K562 (cell line): ENCODE measurements around the gene CCDC141. TPM values are rescaled to one million over a fixed set of nuclear protein-coding genes. Genes with fewer than 3 reads are reported as not detected.

Experiments used
- ATAC-seq: fragments of 200-7000 bp; cut with Tn5 transposase; 3 replicates; pipeline ENCODE4 v1.9.1; 2020; ENCODE audit warnings: moderate library complexity
- BruUV-seq: library from RNA; stranded (reverse); fragments of 400-500 nt; replicated peaks from 2 replicates; lab custom pipeline; 2021; lab: Mats Ljungman, UMichigan
- CTCF ChIA-PET: fragments of 300-600 bp; formaldehyde crosslinking; extraction: SDS; loops from one replicate; lab custom pipeline; 2021; ENCODE audit warnings: low intra/inter-chr PET ratio; lab: Yijun Ruan, JAX
- POLR2A ChIA-PET: fragments of 300-600, 350-650 bp; sonication (Branson Sonifier 250); formaldehyde crosslinking; extraction: SDS; loops from one replicate; lab custom pipeline; 2021; ENCODE audit warnings: antibody characterized with exemption, inconsistent platforms; lab: Yijun Ruan, JAX
- DNase-seq, 4 experiments: peaks; one replicate each; pipeline versions ENCODE4 v3.0.0 to v3.0.0-alpha.2; 2011 to 2018; ENCODE audit warnings: low spot score in 3 of 4, mixed read lengths in 3 of 4; ENCODE audit errors: extremely low read depth in 1 of 4
- FAIRE-seq: peaks from 2 replicates; lab custom pipeline; 2011; peaks lifted over from hg19 to GRCh38; lab: Jason Lieb, UNC
- H2AFZ ChIP-seq: 2 replicates; pipeline ENCODE4 v1.6.0; 2011; ENCODE audit warnings: low read depth, low read length, control low read depth, inconsistent platforms
- H3K27ac ChIP-seq: fragments of 200-600 bp; 3 replicates; pipeline ENCODE4 v1.8.0; 2011; ENCODE audit warnings: low read depth, mild to moderate bottlenecking, control low read depth, inconsistent platforms, low read length, moderate library complexity, mixed read lengths; ENCODE audit errors: extremely low read depth
- H3K27me3 ChIP-seq, 2 experiments: fragments of 300-600 bp in 1 of 2; 2 replicates in 1 of 2; 3 replicates in 1 of 2; pipeline versions ENCODE4 v1.6.0 to v1.8.0; 2011; ENCODE audit warnings: inconsistent platforms in 2 of 2, low read length in 2 of 2, mild to moderate bottlenecking in 1 of 2, mixed read lengths in 1 of 2, moderate library complexity in 1 of 2; ENCODE audit not compliant: control insufficient read depth in 2 of 2, insufficient read depth in 2 of 2
- H3K36me3 ChIP-seq: fragments of 300-600 bp; 3 replicates; pipeline ENCODE4 v1.8.0; 2011; ENCODE audit warnings: mild to moderate bottlenecking, low read length, inconsistent platforms; ENCODE audit not compliant: control insufficient read depth, insufficient read depth
- H3K4me1 ChIP-seq, 2 experiments: fragments of 200-600 bp in 1 of 2; replicated peaks in 1 of 2; 2 replicates in 1 of 2; 3 replicates in 1 of 2; pipeline versions ENCODE4 v1.5.1 to v1.8.0; 2011; ENCODE audit warnings: inconsistent platforms in 2 of 2, low read length in 2 of 2, mild to moderate bottlenecking in 1 of 2, mixed read lengths in 1 of 2, moderate library complexity in 1 of 2; ENCODE audit not compliant: control insufficient read depth in 2 of 2, insufficient read depth in 2 of 2
- H3K4me2 ChIP-seq: 2 replicates; pipeline ENCODE4 v1.6.1; 2011; ENCODE audit warnings: low read length, control low read depth, inconsistent platforms, mixed read lengths; ENCODE audit not compliant: insufficient read depth
- H3K4me3 ChIP-seq: fragments of 200-600 bp; sonication (generic), shearing (Covaris generic); 2 replicates; pipeline ENCODE4 v1.5.1; 2016; ENCODE audit warnings: control low read depth, inconsistent platforms
- H3K79me2 ChIP-seq: fragments of 200-600 bp; 3 replicates; pipeline ENCODE4 v1.8.0; 2011; ENCODE audit warnings: low read length, inconsistent platforms; ENCODE audit not compliant: control insufficient read depth, insufficient read depth
- H3K9ac ChIP-seq, 2 experiments: 2 replicates each; pipeline versions ENCODE4 v1.6.0 to v1.6.1; 2011; ENCODE audit warnings: low read depth in 2 of 2, low read length in 2 of 2, control low read depth in 1 of 2, inconsistent platforms in 1 of 2, mild to moderate bottlenecking in 1 of 2, mixed read lengths in 1 of 2; ENCODE audit not compliant: insufficient read depth in 1 of 2
- H3K9me1 ChIP-seq: one replicate; pipeline ENCODE4 v1.6.0; 2011; ENCODE audit warnings: inconsistent platforms, mild to moderate bottlenecking, low read length, moderate library complexity; ENCODE audit not compliant: control insufficient read depth, insufficient read depth
- H3K9me3 ChIP-seq: replicated peaks from 2 replicates; pipeline ENCODE4 v1.5.1; 2011; ENCODE audit warnings: low read depth, low read length, inconsistent platforms; ENCODE audit not compliant: control insufficient read depth, insufficient read depth
- H4K20me1 ChIP-seq: replicated peaks from 2 replicates; pipeline ENCODE4 v1.6.1; 2011; ENCODE audit warnings: low read length, inconsistent platforms, mixed read lengths; ENCODE audit not compliant: control insufficient read depth, insufficient read depth
- ARHGAP35 ChIP-seq: fragments of 450-650 bp; IDR thresholded peaks from 2 replicates; pipeline ENCODE4 v1.6.1; 2018; ENCODE audit not compliant: partially characterized antibody
- E2F5 ChIP-seq: sonication (generic); formaldehyde crosslinking; IDR thresholded peaks from 2 replicates; pipeline ENCODE4 v1.8.0; 2022; ENCODE audit warnings: mild to moderate bottlenecking, missing genetic modification reagents
- GABPB1 ChIP-seq: sonication (generic); formaldehyde crosslinking; IDR thresholded peaks from 2 replicates; pipeline ENCODE4 v1.8.0; 2022; ENCODE audit warnings: mild to moderate bottlenecking, missing genetic modification reagents
- ILF3 ChIP-seq: fragments of 450-650 bp; IDR thresholded peaks from 2 replicates; pipeline ENCODE4 v1.6.1; 2018; ENCODE audit warnings: antibody characterized with exemption, mild to moderate bottlenecking, moderate library complexity, borderline replicate concordance
- KDM1A ChIP-seq, 2 experiments: fragments of 450-650 bp; IDR thresholded peaks; 2 replicates each; pipeline ENCODE4 v1.6.1; 2016; ENCODE audit warnings: mild to moderate bottlenecking in 2 of 2
- MEF2A ChIP-seq: IDR thresholded peaks from 2 replicates; pipeline ENCODE4 v1.6.1; 2011; ENCODE audit warnings: low read depth, mild to moderate bottlenecking, low read length, moderate library complexity; ENCODE audit not compliant: control insufficient read depth
- PTBP1 ChIP-seq: fragments of 200-400 bp; formaldehyde crosslinking; IDR thresholded peaks from 2 replicates; pipeline ENCODE4 v1.6.1; 2017; ENCODE audit warnings: low read depth, low read length
- SIN3A ChIP-seq, 2 experiments: fragments of 150-350 bp in 1 of 2; IDR thresholded peaks; 2 replicates each; pipeline ENCODE4 v1.6.1; 2011 to 2016; ENCODE audit warnings: borderline replicate concordance in 2 of 2, low read depth in 2 of 2, low read length in 2 of 2, mild to moderate bottlenecking in 2 of 2, moderate library complexity in 2 of 2; ENCODE audit not compliant: control insufficient read depth in 1 of 2
- SREBF1 ChIP-seq: fragments of 150-350 bp; IDR thresholded peaks from 2 replicates; pipeline ENCODE4 v1.6.1; 2014; ENCODE audit warnings: antibody characterized with exemption, low read depth, low read length, borderline replicate concordance
- ZFX ChIP-seq: sonication (generic); formaldehyde crosslinking; IDR thresholded peaks from 2 replicates; pipeline ENCODE4 v1.8.0; 2022; ENCODE audit warnings: mild to moderate bottlenecking, missing genetic modification reagents, moderate library complexity
- ZNF232 ChIP-seq: sonication (generic); formaldehyde crosslinking; IDR thresholded peaks from 2 replicates; pipeline ENCODE4 v1.8.0; 2022; ENCODE audit warnings: mild to moderate bottlenecking, missing genetic modification reagents
- ZNF280B ChIP-seq: fragments of 250-450 bp; sonication (Bioruptor Pico); IDR thresholded peaks from 2 replicates; pipeline ENCODE4 v1.5.1; 2021; ENCODE audit warnings: mild to moderate bottlenecking
- ZNF444 ChIP-seq: fragments of 250-450 bp; sonication (Bioruptor Pico); IDR thresholded peaks from 2 replicates; pipeline ENCODE4 v1.4.0; 2020; ENCODE audit warnings: mild to moderate bottlenecking, moderate library complexity
- WGBS: fragments of 100-300 bp; shearing (Covaris generic); methylation state at CpG from one replicate; pipeline ENCODE4 v1.1.6; 2016; ENCODE audit warnings: low coverage, mixed read lengths; ENCODE audit not compliant: insufficient coverage; ENCODE audit errors: missing lambda C conversion rate; 5-methylcytosine and 5-hydroxymethylcytosine counted together
- in situ Hi-C: fragments of 300-500 bp; cut with MboI; formaldehyde crosslinking; loops from 4 replicates; pipeline ENCODE4 v1.15.0; 2018; ENCODE audit warnings: inconsistent platforms, mixed read lengths
- intact Hi-C: fragments of 100-400 bp; cut with micrococcal nuclease; formaldehyde crosslinking; loops from 2 replicates; pipeline ENCODE4 v1.14.2; 2022
- polyA plus RNA-seq, 8 experiments: library from polyadenylated mRNA; depleted of rRNA in 4 of 8; stranded (reverse) in 5 of 8; unstranded in 3 of 8; fragments of >200 nt; fragmentation: Nextera tagmentation in 2 of 8; fragmentation: Illumina TruSeq in 1 of 8; extraction: Ambion mirVana in 2 of 8; extraction: Trizol in 1 of 8; gene quantifications; 2 replicates each; pipeline versions ENCODE4 v1.2.1 to v1.2.3, GENCODE V29; 2011 to 2014; ENCODE audit warnings: inconsistent platforms in 1 of 8, missing spikeins in 1 of 8
- total RNA-seq, 7 experiments: library from RNA; depleted of rRNA in 6 of 7; stranded (reverse); fragments of >200 nt in 6 of 7; fragmentation: Illumina TruSeq in 2 of 7; extraction: Trizol in 2 of 7; gene quantifications; 2 replicates each; pipeline versions ENCODE4 v1.2.1 to v1.2.3, GENCODE V29; 2011 to 2021; ENCODE audit warnings: low replicate concordance in 1 of 7
- TF ChIP-seq, protein P1 (sequence below): fragments of 250-450 bp; sonication (Bioruptor Pico); IDR thresholded peaks from 2 replicates; pipeline ENCODE4 v1.8.0; 2022; ENCODE audit warnings: moderate library complexity, mild to moderate bottlenecking, inconsistent platforms
- TF ChIP-seq, protein P2 (sequence below): fragments of 250-450 bp; sonication (Bioruptor Pico); IDR thresholded peaks from 2 replicates; pipeline ENCODE4 v1.5.0; 2021; ENCODE audit warnings: mild to moderate bottlenecking, moderate library complexity

The CCDC141 gene
- total and polyA plus RNA-seq, 9 of the 15 experiments (the other 6 are each of a cell fraction or from before 2014, with no cell fraction given), result 0.09 TPM; not detected in 8

- ATAC-seq (no peak), DNase-seq (no peak), FAIRE-seq (no peak)
- H3K9ac ChIP-seq, result no peak overlapping the region
- H3K4me1 ChIP-seq, result no peaks in the 10 kb centered on the region
- WGBS, result 0% methylated on average over 7 of the region's 7 CpGs
- H3K27me3 ChIP-seq, result peaks cover 4 to 8% of the 10 kb centered on the region in 2 experiments; a peak in 3 of 5 replicates
- ChIA-PET POLR2A (interaction anchor here (0.6 to 1.4 kb wide), 2 partner anchors 10 to 524 kb away, joined by 3 to 4 read pairs; no protein-coding TSS in a partner anchor), CTCF (no interaction called here)
- in situ Hi-C loops, result no loop called here
- no peak overlapping the region for H3K4me2 ChIP-seq
- no peak overlapping the region for H3K4me3 ChIP-seq
- intact Hi-C loops, result no loop called here
- no peaks in the 10 kb centered on the region for H4K20me1 ChIP-seq
- H3K9me3 ChIP-seq, result no peaks in the 10 kb centered on the region
- no peak overlapping the region for H2AFZ ChIP-seq
- BruUV-seq, result no TSS peak
- no peaks in the 10 kb centered on the region for H3K79me2 ChIP-seq
- no peak overlapping the region for H3K27ac ChIP-seq
- no peaks in the 10 kb centered on the region for H3K36me3 ChIP-seq
- no peaks in the 10 kb centered on the region for H3K9me1 ChIP-seq
- TF ChIP-seq ZNF232 (CRISPR knock-in tag) (no peak), ZNF444 (CRISPR knock-in tag) (no peak), ZNF280B (CRISPR knock-in tag) (no peak), PTBP1 (no peak), KDM1A (IDR thresholded peaks at IDR 0.05) (no peak), MEF2A (no peak), SIN3A (IDR thresholded peaks at IDR 0.05; ENCODE audit: borderline replicate concordance in 2 of 2, control insufficient read depth in 1 of 2, low read depth in 2 of 2, low read length in 2 of 2) (no peak), ARHGAP35 (no peak), SREBF1 (no peak), E2F5 (no peak), ILF3 (no peak), ZFX (CRISPR knock-in tag) (no peak), GABPB1 (CRISPR knock-in tag) (no peak)
- TF ChIP-seq, protein P1, sequence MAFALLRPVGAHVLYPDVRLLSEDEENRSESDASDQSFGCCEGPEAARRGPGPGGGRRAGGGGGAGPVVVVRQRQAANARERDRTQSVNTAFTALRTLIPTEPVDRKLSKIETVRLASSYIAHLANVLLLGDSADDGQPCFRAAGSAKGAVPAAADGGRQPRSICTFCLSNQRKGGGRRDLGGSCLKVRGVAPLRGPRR (CRISPR knock-in tag), result no peak
- TF ChIP-seq, protein P2, sequence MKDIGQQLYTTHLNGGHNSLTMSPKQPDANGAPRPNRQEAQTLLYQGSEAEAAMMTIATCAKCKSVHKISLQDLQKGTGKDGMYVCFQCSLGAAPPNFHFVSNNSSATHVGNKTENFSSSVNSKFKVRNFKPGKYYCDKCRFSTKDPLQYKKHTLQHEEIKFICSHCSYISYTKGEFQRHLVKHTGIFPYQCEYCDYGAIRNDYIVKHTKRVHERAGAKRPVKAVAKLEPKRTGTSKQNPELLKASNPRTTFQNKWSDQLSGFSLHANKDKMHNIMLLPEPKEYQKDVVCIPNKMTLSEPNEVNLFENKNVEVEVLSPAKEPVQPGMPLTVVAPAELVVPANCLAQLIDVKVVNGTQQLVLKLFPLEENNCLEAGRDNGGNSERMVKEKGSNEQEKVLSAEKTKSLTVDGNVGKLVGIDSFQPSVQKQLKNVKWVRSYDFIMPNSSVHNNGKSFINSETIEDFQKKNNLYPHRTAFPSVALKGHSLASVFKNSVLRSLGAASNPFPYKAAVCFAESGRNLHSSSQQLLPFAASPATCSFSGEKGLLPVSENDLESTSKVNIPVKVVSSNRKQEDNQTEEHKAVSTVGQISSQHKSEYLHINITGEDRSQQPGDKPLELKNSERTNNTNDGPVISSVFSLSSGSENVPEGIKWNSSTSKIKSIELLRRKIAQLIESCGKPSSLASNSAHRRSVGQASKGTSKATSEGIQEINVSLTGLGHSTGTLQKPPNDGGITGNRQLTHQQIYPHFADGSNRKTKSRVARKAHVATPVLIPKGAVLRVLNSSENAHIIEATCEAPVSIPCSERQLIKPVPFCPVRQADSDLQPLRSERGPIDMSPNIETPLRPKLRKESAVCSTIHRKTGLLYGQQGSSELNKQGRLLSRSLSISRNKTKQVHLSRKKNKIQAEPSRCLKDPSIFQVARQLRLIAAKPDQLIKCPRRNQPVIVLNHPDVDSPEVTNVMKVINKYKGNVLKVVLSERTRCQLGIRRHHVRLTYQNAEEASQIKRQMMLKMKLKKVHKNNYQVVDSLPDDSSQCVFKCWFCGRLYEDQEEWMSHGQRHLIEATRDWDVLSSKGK, result no peak
These were observed 249.4 kb downstream of the CCDC141 start for GRCh38 chr2:178800510-178800909.
